HepG2 (cell line): Measurements from ENCODE around the gene MESD. TPM values are rescaled to one million over a fixed set of nuclear protein-coding genes. Genes with fewer than 3 reads are reported as not detected.

Source experiments
- CREBL2 ChIP-seq: sonication (generic); formaldehyde crosslinking; IDR thresholded peaks from 2 replicates; pipeline ENCODE4 v1.8.1; 2023; ENCODE audit warnings: missing genetic modification reagents, mild to moderate bottlenecking, borderline replicate concordance
- HOXA3 ChIP-seq: sonication (generic); formaldehyde crosslinking; IDR thresholded peaks from 2 replicates; pipeline ENCODE4 v1.5.0; 2020; ENCODE audit warnings: missing genetic modification reagents
- KLF9 ChIP-seq: IDR thresholded peaks from 2 replicates; pipeline ENCODE4 v1.6.1; 2016; ENCODE audit warnings: low read depth
- MTERF4 ChIP-seq: sonication (generic); formaldehyde crosslinking; IDR thresholded peaks from 2 replicates; pipeline ENCODE4 v1.8.0; 2023; ENCODE audit warnings: mild to moderate bottlenecking, missing genetic modification reagents
- MXD4 ChIP-seq: IDR thresholded peaks from 2 replicates; pipeline ENCODE4 v1.6.1; 2016; ENCODE audit warnings: mild to moderate bottlenecking, missing biosample characterization, missing genetic modification reagents
- MYPOP ChIP-seq: sonication (generic); formaldehyde crosslinking; IDR thresholded peaks from 2 replicates; pipeline ENCODE4 v1.8.1; 2023; ENCODE audit warnings: mild to moderate bottlenecking, moderate library complexity, missing genetic modification reagents
- NBN ChIP-seq: fragments of 450-650 bp; conservative IDR thresholded peaks from 2 replicates; pipeline ENCODE4 v1.6.1; 2017
- NRL ChIP-seq: sonication (generic); formaldehyde crosslinking; IDR thresholded peaks from 2 replicates; pipeline ENCODE4 v1.5.0; 2020; ENCODE audit warnings: missing genetic modification reagents, mild to moderate bottlenecking, moderate library complexity, borderline replicate concordance
- PAF1 ChIP-seq: IDR thresholded peaks from 2 replicates; pipeline ENCODE4 v1.6.1; 2016; ENCODE audit warnings: missing genetic modification reagents, missing compliant biosample characterization
- POLR2A ChIP-seq, 2 experiments: IDR thresholded peaks; 2 replicates each; pipeline ENCODE4 v1.6.1; 2011; ENCODE audit warnings: low read depth in 2 of 2, low read length in 2 of 2, mild to moderate bottlenecking in 1 of 2, moderate library complexity in 1 of 2; ENCODE audit not compliant: insufficient read depth in 1 of 2
- RBFOX2 ChIP-seq: fragments of 200-400 bp; formaldehyde crosslinking; IDR thresholded peaks from 2 replicates; pipeline ENCODE4 v1.6.1; 2017; ENCODE audit warnings: low read depth, mild to moderate bottlenecking, low read length
- REXO4 ChIP-seq: sonication (generic); formaldehyde crosslinking; IDR thresholded peaks from 2 replicates; pipeline ENCODE4 v1.8.0; 2022; ENCODE audit warnings: missing genetic modification reagents, mild to moderate bottlenecking, borderline replicate concordance
- TAF1 ChIP-seq: sonication (generic); formaldehyde crosslinking; IDR thresholded peaks from 2 replicates; pipeline ENCODE4 v1.4.0; 2020; ENCODE audit warnings: missing genetic modification reagents
- ZC3H13 ChIP-seq: sonication (generic); formaldehyde crosslinking; IDR thresholded peaks from 2 replicates; pipeline ENCODE4 v1.8.1; 2023; ENCODE audit warnings: mild to moderate bottlenecking, missing genetic modification reagents, moderate library complexity
- ZFX ChIP-seq: sonication (generic); formaldehyde crosslinking; IDR thresholded peaks from 2 replicates; pipeline ENCODE4 v1.4.0; 2020; ENCODE audit warnings: mild to moderate bottlenecking, low read depth, missing genetic modification reagents, moderate library complexity
- ZNF225 ChIP-seq: sonication (generic); formaldehyde crosslinking; IDR thresholded peaks from 2 replicates; pipeline ENCODE4 v1.4.0; 2020; ENCODE audit warnings: mild to moderate bottlenecking, missing genetic modification reagents
- ZNF607 ChIP-seq: sonication (generic); formaldehyde crosslinking; IDR thresholded peaks from 2 replicates; pipeline ENCODE4 v1.5.1; 2020; ENCODE audit warnings: missing genetic modification reagents, mild to moderate bottlenecking, borderline replicate concordance
- polyA plus RNA-seq, 8 experiments: library from polyadenylated mRNA; depleted of rRNA in 3 of 8; stranded (reverse) in 7 of 8; unstranded in 1 of 8; fragments of >200 nt; fragmentation: Illumina TruSeq in 4 of 8; extraction: Trizol in 4 of 8; gene quantifications; 2 replicates each; pipeline versions ENCODE4 v1.2.1 to v1.2.3, GENCODE V29; 2011 to 2016; ENCODE audit warnings: low read depth in 4 of 8, missing spikeins in 1 of 8, mixed read lengths in 1 of 8; ENCODE audit not compliant: insufficient read depth in 1 of 8
- total RNA-seq, 5 experiments: library from RNA; depleted of rRNA; stranded (reverse); fragments of >200 nt; fragmentation: Illumina TruSeq; extraction: Trizol; gene quantifications; 2 replicates each; pipeline ENCODE4 v1.2.3, GENCODE V29; 2016; ENCODE audit warnings: low read depth in 1 of 5

MESD gene
- total and polyA plus RNA-seq, 2 of the 13 experiments (the other 11 are each of a cell fraction or from before 2014, with no cell fraction given) = 18.0 to 46.2 TPM

- TF ChIP-seq ZFX (CRISPR knock-in tag) = no peak
- TF ChIP-seq ZNF225 (CRISPR knock-in tag) = no peak
- 0 out of 2 replicates have a peak, but pooled peaks have one; percentile 8 for TF ChIP-seq RBFOX2
- TF ChIP-seq PAF1 (CRISPR knock-in tag) = no peak
- no peak for TF ChIP-seq ZNF607 (CRISPR knock-in tag)
- no peak for TF ChIP-seq NRL
- TF ChIP-seq ZC3H13 = 0 out of 2 replicates have a peak, but pooled peaks have one; percentile 20
- no peak for TF ChIP-seq MXD4 (CRISPR knock-in tag)
- TF ChIP-seq MYPOP (CRISPR knock-in tag) = no peak
- no peak for TF ChIP-seq CREBL2 (CRISPR knock-in tag)
- no peak for TF ChIP-seq NBN
- no peak for TF ChIP-seq TAF1 (CRISPR knock-in tag)
- TF ChIP-seq MTERF4 (CRISPR knock-in tag) = no peak
- 0 out of 4 replicates have a peak, but pooled peaks of 1 of the 2 experiments have one; percentile 21 for TF ChIP-seq POLR2A (IDR thresholded peaks at IDR 0.05; ENCODE audit: insufficient read depth in 1 of 2, low read depth in 2 of 2, low read length in 2 of 2)
- no peak for TF ChIP-seq REXO4 (CRISPR knock-in tag)
- no peak for TF ChIP-seq KLF9 (CRISPR knock-in tag)
- peak; percentile 24; the same call in 1 of the 2 replicates for TF ChIP-seq HOXA3 (CRISPR knock-in tag)
Observed at GRCh38 chr15:81003097-81003350, 13.4 kb upstream of the MESD start (continued).
